Thymus (tissue), 14 donors: ENCODE data around the gene PSMC1. TPM values are rescaled to one million over a fixed set of nuclear protein-coding genes. Genes with fewer than 3 reads are reported as not detected.
"Not testable (repeated sequence)": the region's sequence is repeated elsewhere in the genome, so short reads cannot be mapped to it uniquely, and the experiment has no call there.

Source experiments
- DNase-seq, 9 donors: peaks; one replicate each; pipeline ENCODE4 v3.0.0-alpha.2; 2013; ENCODE audit warnings: low spot score in 9 of 9, low read depth in 6 of 9, missing footprints in 1 of 9
- H3K27ac ChIP-seq, 2 donors: one replicate each; pipeline ENCODE4 v1.5.1; 2013; ENCODE audit warnings: control low read depth in 1 of 2, low read depth in 1 of 2, low read length in 1 of 2, mild to moderate bottlenecking in 1 of 2, moderate library complexity in 1 of 2
- H3K27me3 ChIP-seq, 2 donors: one replicate each; pipeline ENCODE4 v1.5.1; 2013; ENCODE audit warnings: low read length in 1 of 2; ENCODE audit not compliant: control insufficient read depth in 2 of 2, insufficient read depth in 1 of 2
- H3K36me3 ChIP-seq, 2 donors: one replicate each; pipeline ENCODE4 v1.5.1; 2013; ENCODE audit warnings: low read length in 1 of 2, mild to moderate bottlenecking in 1 of 2, moderate library complexity in 1 of 2; ENCODE audit not compliant: control insufficient read depth in 2 of 2, insufficient read depth in 2 of 2
- H3K4me1 ChIP-seq, 2 donors: one replicate each; pipeline ENCODE4 v1.5.1; 2013; ENCODE audit warnings: low read length in 2 of 2; ENCODE audit not compliant: control insufficient read depth in 2 of 2, insufficient read depth in 2 of 2
- H3K4me3 ChIP-seq, 2 donors: one replicate each; pipeline ENCODE4 v1.5.1; 2013; ENCODE audit warnings: low read length in 2 of 2, control low read depth in 1 of 2, mild to moderate bottlenecking in 1 of 2
- H3K9me3 ChIP-seq, 2 donors: one replicate each; pipeline ENCODE4 v1.5.1; 2013; ENCODE audit warnings: low read length in 1 of 2, mild to moderate bottlenecking in 1 of 2; ENCODE audit not compliant: control insufficient read depth in 2 of 2, insufficient read depth in 1 of 2
- WGBS: extraction: QIAGEN DNeasy Blood & Tissue Kit; methylation state at CpG from one replicate; pipeline ENCODE4 v1.1.7; 2013; 5-methylcytosine and 5-hydroxymethylcytosine counted together
- long read RNA-seq, 10 donors: transcript quantifications; one replicate each; lab custom pipeline, GENCODE V29; 2026
- polyA plus RNA-seq: library from polyadenylated mRNA; stranded (reverse); fragments of 200-250 nt; gene quantifications from one replicate; pipeline ENCODE4 v1.2.3, GENCODE V29; 2013
- total RNA-seq: library from RNA; stranded (reverse); fragments of 120-200 nt; gene quantifications from one replicate; pipeline ENCODE4 v1.2.4, GENCODE V29; 2013
- donor health status: healthy.

Gene PSMC1
- total RNA-seq (138 TPM), polyA plus RNA-seq (134 TPM)
- long read RNA-seq, donor 1, full-length matches to known transcripts, result 4 of 4 reads
- long read RNA-seq, donor 1, partial matches to known transcripts, result 0 of 4 reads
- long read RNA-seq, donor 1, other reads (novel, unspliced or antisense), result 0 of 4 reads
- long read RNA-seq, donor 2, result 0 reads
- long read RNA-seq, donor 3, full-length matches to known transcripts, result 48 of 78 reads
- long read RNA-seq, donor 3, partial matches to known transcripts, result 30 of 78 reads
- long read RNA-seq, donor 3, other reads (novel, unspliced or antisense), result 0 of 78 reads
- long read RNA-seq, donor 4, full-length matches to known transcripts, result 13 of 30 reads
- long read RNA-seq, donor 4, partial matches to known transcripts, result 17 of 30 reads
- long read RNA-seq, donor 4, other reads (novel, unspliced or antisense), result 0 of 30 reads
- long read RNA-seq, donor 5, full-length matches to known transcripts, result 45 of 103 reads
- long read RNA-seq, donor 5, partial matches to known transcripts, result 58 of 103 reads
- long read RNA-seq, donor 5, other reads (novel, unspliced or antisense), result 0 of 103 reads
- long read RNA-seq, donor 6, full-length matches to known transcripts, result 33 of 46 reads
- long read RNA-seq, donor 6, partial matches to known transcripts, result 13 of 46 reads
- long read RNA-seq, donor 6, other reads (novel, unspliced or antisense), result 0 of 46 reads
- long read RNA-seq, donor 7, full-length matches to known transcripts, result 33 of 62 reads
- long read RNA-seq, donor 7, partial matches to known transcripts, result 29 of 62 reads
- long read RNA-seq, donor 7, other reads (novel, unspliced or antisense), result 0 of 62 reads
- long read RNA-seq, donor 8, full-length matches to known transcripts, result 18 of 37 reads
- long read RNA-seq, donor 8, partial matches to known transcripts, result 19 of 37 reads
- long read RNA-seq, donor 8, other reads (novel, unspliced or antisense), result 0 of 37 reads
- long read RNA-seq, donor 9, full-length matches to known transcripts, result 31 of 39 reads
- long read RNA-seq, donor 9, partial matches to known transcripts, result 8 of 39 reads
- long read RNA-seq, donor 9, other reads (novel, unspliced or antisense), result 0 of 39 reads
- long read RNA-seq, donor 10, full-length matches to known transcripts, result 20 of 35 reads
- long read RNA-seq, donor 10, partial matches to known transcripts, result 15 of 35 reads
- long read RNA-seq, donor 10, other reads (novel, unspliced or antisense), result 0 of 35 reads

- Histone ChIP-seq H3K36me3 (peaks cover 9 to 20% of the 10 kb centered on the region in 2 donors), H3K27me3 (peaks cover 0 to 5% of the 10 kb centered on the region in 2 donors), H3K4me1 (peaks cover 6 to 10% of the 10 kb centered on the region in 2 donors), H3K4me3 (peak within 1 kb of the TSS; percentile 97 to 98), H3K9me3 (no peaks in the 10 kb centered on the region), H3K27ac (peak within 1 kb of the TSS; percentile 72 to 79)
- WGBS, result under 1% methylated on average over 55 of the region's 55 CpGs
- DNase-seq, result peak; percentile 72 to 96 (median 84)
These were observed at the start of gene PSMC1 for GRCh38 chr14:90256354-90257131. Gene PSMC1 (plus strand): TSS chr14:90256553. CDS start chr14:90256598, 45 bp downstream.

DNA sequence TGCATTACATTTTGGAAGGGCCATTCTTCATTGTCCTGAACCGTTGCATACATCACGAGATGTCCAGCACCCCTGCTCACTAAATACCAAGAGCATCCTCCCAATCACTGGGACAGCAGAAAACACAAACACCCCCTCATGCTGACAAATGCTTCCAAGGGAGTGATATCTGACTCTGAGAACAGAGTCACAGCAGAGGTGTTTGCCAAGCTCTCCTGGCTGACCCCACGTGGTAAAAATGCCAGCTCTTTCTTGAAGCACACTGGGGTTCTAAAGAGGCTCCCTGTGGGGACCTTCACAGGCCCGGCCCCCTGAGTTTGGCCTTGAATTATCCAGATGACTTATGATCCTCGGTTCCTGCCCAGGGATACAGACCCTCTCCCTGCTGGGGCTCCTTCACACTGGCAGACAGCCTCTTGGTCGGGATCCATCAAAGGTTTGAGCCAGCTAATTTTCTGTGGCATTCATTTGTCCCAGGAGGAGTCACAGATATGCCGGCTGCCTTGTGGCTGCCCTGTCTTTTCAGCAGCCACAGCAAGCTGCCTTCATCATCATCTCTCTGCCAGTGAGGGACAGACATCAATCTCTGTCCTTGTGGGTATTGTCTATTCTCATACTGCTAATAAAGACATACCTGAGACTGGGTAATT, 43.1 kb upstream of the PSMC1 start:
- no peak for DNase-seq
- Histone ChIP-seq H3K27me3 (no peaks in the 10 kb centered on the region), H3K36me3 (no peaks in the 10 kb centered on the region), H3K9me3 (peaks cover 0 to 6% of the 10 kb centered on the region in 2 donors), H3K4me1 (no peaks in the 10 kb centered on the region), H3K27ac (no peak overlapping the region), H3K4me3 (no peak overlapping the region)
- WGBS, result 90% methylated on average over 7 of the region's 7 CpGs

DNA sequence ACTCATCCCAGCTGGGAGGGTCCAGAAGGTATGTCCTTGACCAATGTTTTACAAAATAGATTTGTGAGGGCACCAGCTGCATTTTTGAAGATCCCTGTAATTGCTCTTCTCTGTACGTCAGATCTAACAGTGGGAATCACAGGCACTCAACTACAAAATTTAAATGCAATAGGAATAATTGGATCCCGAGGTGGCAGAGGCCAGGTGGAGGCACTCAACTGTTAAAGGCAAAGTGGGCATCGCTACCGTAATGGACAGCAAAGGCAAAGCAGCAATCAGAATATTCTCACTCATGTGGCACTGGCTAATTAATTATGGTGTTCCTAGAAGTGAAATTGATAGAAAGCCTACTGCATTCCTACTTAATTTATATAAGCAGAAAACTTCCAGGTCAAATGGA, 27.9 kb upstream of the PSMC1 start:
- Histone ChIP-seq H3K27me3 (no peaks in the 10 kb centered on the region), H3K27ac (no peak overlapping the region), H3K4me1 (no peaks in the 10 kb centered on the region), H3K36me3 (no peaks in the 10 kb centered on the region), H3K9me3 (no peaks in the 10 kb centered on the region), H3K4me3 (no peak overlapping the region)
- WGBS, result 92% methylated on average over 4 of the region's 4 CpGs
- DNase-seq, result no peak

DNA sequence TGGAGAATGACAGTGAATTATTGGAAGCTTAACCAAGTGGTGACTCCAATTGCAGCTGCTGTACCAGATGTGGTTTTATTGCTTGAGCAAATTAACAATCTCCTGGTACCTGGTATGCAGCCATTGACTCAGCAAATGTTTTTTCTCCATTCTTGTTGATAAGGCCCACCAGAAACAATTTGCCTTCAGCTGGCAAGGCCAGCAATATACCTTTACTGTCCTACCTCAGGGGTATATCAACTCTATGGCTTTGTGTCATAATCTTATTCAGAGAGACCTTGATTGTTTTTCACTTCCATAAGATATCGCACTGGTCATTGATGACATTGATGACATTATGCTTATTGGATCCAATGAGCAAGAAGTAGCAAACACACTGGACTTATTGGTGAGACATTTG, 26.4 kb upstream of the PSMC1 start:
- H3K27ac ChIP-seq, H3K4me1 ChIP-seq, H3K36me3 ChIP-seq, DNase-seq, H3K4me3 ChIP-seq, H3K9me3 ChIP-seq, H3K27me3 ChIP-seq: not testable (repeated sequence)
- 98% methylated on average over 1 of the region's 1 CpG for WGBS

GRCh38 chr14:90235179-90235976, 21.0 kb upstream of the PSMC1 start:
- Histone ChIP-seq H3K36me3 (no peaks in the 10 kb centered on the region), H3K9me3 (peaks cover 4 to 21% of the 10 kb centered on the region in 2 donors), H3K27ac (no peak overlapping the region), H3K4me1 (no peaks in the 10 kb centered on the region), H3K27me3 (peaks cover 0 to 5% of the 10 kb centered on the region in 2 donors), H3K4me3 (no peak overlapping the region)
- WGBS, result 15% methylated on average over 25 of the region's 25 CpGs
- DNase-seq, result peak in 8 of 9 donors; percentile 24 to 71 (median 50)

DNA sequence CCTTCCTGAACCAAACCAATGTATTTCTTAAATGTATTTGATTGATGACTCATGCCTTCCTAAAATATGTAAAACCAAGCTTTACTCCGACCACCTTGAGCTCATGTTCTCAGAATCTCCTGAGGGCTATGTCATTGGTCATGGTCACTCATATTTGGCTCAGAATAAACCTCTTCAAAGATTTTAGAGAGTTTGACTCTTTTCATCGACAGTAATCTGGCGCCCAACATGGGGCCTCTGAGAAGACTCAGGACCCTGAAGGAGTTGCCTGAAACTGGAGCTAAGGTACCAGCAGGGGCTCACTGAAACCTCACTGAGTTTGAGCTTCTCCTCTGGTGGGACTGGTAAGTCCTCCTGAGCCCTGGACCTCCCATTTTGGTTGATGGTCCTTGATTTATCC, 17.2 kb upstream of the PSMC1 start:
- WGBS, result 89% methylated on average over 3 of the region's 3 CpGs
- DNase-seq, result peak in 1 of 9 donors; percentile 10
- Histone ChIP-seq H3K9me3 (peaks cover 4 to 21% of the 10 kb centered on the region in 2 donors), H3K27me3 (peaks cover 0 to 5% of the 10 kb centered on the region in 2 donors), H3K27ac (no peak overlapping the region), H3K4me1 (no peaks in the 10 kb centered on the region), H3K4me3 (no peak overlapping the region), H3K36me3 (no peaks in the 10 kb centered on the region)

DNA sequence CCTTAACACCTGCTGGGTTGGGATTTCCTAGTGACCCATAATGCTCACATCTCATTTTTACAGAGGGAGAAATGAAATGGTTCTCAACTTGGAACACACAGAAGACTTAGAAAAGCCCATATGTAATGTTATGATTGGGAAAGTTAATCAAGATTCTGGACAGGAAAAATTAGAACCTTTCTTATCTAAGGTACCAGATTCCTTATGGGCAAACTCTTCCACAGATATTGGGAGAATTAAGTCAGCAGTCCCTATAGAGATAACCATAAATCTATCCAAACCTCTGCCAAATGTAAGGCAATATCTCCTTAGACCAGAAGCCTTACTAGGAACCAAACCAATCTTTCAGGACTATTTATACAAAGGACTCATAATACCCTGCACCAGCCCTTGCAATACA, 13.9 kb upstream of the PSMC1 start:
- Histone ChIP-seq H3K4me1 (no peaks in the 10 kb centered on the region), H3K27me3 (no peaks in the 10 kb centered on the region), H3K36me3 (no peaks in the 10 kb centered on the region), H3K4me3 (no peak overlapping the region), H3K9me3 (peaks cover 4 to 21% of the 10 kb centered on the region in 2 donors), H3K27ac (no peak overlapping the region)
- DNase-seq, result no peak
